ENCODE measurements around the gene TTC1. TPM values are rescaled to one million over a fixed set of nuclear protein-coding genes. Genes with fewer than 3 reads are reported as not detected.

TTC1 gene
- total and polyA plus RNA-seq, 9 of the 15 experiments (the other 6 are each of a cell fraction or from before 2014, with no cell fraction given): 51.9 to 173 (median 87.7) TPM

GRCh38 chr5:160047423-160047822 is 38.5 kb downstream of the TTC1 start:
- WGBS (ENCODE audit: insufficient coverage, low coverage, missing lambda C conversion rate): 100% methylated on average over 3 of the region's 3 CpGs
- H3K9ac ChIP-seq (ENCODE audit: insufficient read depth in 1 of 2, low read depth in 2 of 2, low read length in 2 of 2): no peak overlapping the region
- H3K9me3 ChIP-seq (replicated peaks; ENCODE audit: control insufficient read depth, insufficient read depth, low read depth, low read length): no peaks in the 10 kb centered on the region
- FAIRE-seq (no peak), DNase-seq (ENCODE audit: extremely low read depth in 1 of 4, low spot score in 3 of 4) (no peak), ATAC-seq (no peak)
- H3K4me2 ChIP-seq (ENCODE audit: insufficient read depth, low read length): no peak overlapping the region
- no peaks in the 10 kb centered on the region for H3K9me1 ChIP-seq (ENCODE audit: control insufficient read depth, insufficient read depth, low read length)
- no peaks in the 10 kb centered on the region for H4K20me1 ChIP-seq (replicated peaks; ENCODE audit: control insufficient read depth, insufficient read depth, low read length)
- no peak overlapping the region for H3K27ac ChIP-seq (ENCODE audit: extremely low read depth, low read depth, low read length)
- no peaks in the 10 kb centered on the region for H3K4me1 ChIP-seq (replicated peaks in 1 of 2; ENCODE audit: control insufficient read depth in 2 of 2, insufficient read depth in 2 of 2, low read length in 2 of 2)
- no peak overlapping the region for H2AFZ ChIP-seq (ENCODE audit: low read depth, low read length)
- TF ChIP-seq SMAD4 (CRISPR knock-in tag; conservative IDR thresholded peaks at IDR 0.05): peak; percentile 35
- TF ChIP-seq CAMTA2 (CRISPR knock-in tag; conservative IDR thresholded peaks at IDR 0.05): no peak
- no peaks in the 10 kb centered on the region for H3K79me2 ChIP-seq (ENCODE audit: control insufficient read depth, insufficient read depth, low read length)
- BruUV-seq (replicated peaks): no TSS peak
- H3K36me3 ChIP-seq (ENCODE audit: control insufficient read depth, insufficient read depth, low read length): peaks cover 50% of the 10 kb centered on the region; the same call in 2 of the 3 replicates
- in situ Hi-C loops (cut with MboI): no loop called here
- POLR2A ChIA-PET: no interaction called here
- intact Hi-C loops (cut with micrococcal nuclease): no loop called here
- H3K4me3 ChIP-seq: no peak overlapping the region
- CTCF ChIA-PET (ENCODE audit: low intra/inter-chr PET ratio): no interaction called here
- H3K27me3 ChIP-seq (ENCODE audit: control insufficient read depth in 2 of 2, insufficient read depth in 2 of 2, low read length in 2 of 2): no peaks in the 10 kb centered on the region

DNA sequence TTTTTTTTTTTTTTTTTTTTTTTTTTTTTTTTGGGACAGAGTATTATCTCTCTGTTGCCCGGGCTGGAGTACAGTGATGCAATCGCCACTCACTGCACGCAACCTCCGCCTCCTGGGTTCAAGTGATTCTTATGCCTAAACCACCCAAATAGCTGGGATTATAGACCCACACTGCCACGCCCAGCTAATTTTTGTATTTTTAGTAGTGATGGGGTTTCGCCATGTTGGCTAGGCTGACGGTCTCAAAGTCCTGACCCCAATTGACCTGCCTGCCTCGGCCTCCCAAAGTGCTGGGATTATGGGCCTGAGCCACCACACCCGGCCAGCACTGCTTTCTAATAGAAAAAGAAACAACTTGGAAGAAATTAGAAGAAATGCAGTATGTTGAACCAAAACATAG is 39.2 kb downstream of the TTC1 start:
- Histone ChIP-seq H3K4me2 (ENCODE audit: insufficient read depth, low read length) (no peak overlapping the region), H3K27ac (ENCODE audit: extremely low read depth, low read depth, low read length) (no peak overlapping the region), H3K36me3 (ENCODE audit: control insufficient read depth, insufficient read depth, low read length) (peaks cover 53% of the 10 kb centered on the region; the same call in 2 of the 3 replicates), H3K79me2 (ENCODE audit: control insufficient read depth, insufficient read depth, low read length) (no peaks in the 10 kb centered on the region), H3K4me3 (no peak overlapping the region), H2AFZ (ENCODE audit: low read depth, low read length) (no peak overlapping the region), H4K20me1 (replicated peaks; ENCODE audit: control insufficient read depth, insufficient read depth, low read length) (no peaks in the 10 kb centered on the region), H3K27me3 (ENCODE audit: control insufficient read depth in 2 of 2, insufficient read depth in 2 of 2, low read length in 2 of 2) (no peaks in the 10 kb centered on the region), H3K9me3 (replicated peaks; ENCODE audit: control insufficient read depth, insufficient read depth, low read depth, low read length) (no peaks in the 10 kb centered on the region), H3K4me1 (replicated peaks in 1 of 2; ENCODE audit: control insufficient read depth in 2 of 2, insufficient read depth in 2 of 2, low read length in 2 of 2) (no peaks in the 10 kb centered on the region), H3K9ac (ENCODE audit: insufficient read depth in 1 of 2, low read depth in 2 of 2, low read length in 2 of 2) (no peak overlapping the region; a peak in 1 of 4 replicates), H3K9me1 (ENCODE audit: control insufficient read depth, insufficient read depth, low read length) (no peaks in the 10 kb centered on the region)
- ChIA-PET CTCF (ENCODE audit: low intra/inter-chr PET ratio) (no interaction called here), POLR2A (interaction anchor here (1.1 kb wide), 1 partner anchor 9 kb away, joined by 4 read pairs; no protein-coding TSS in a partner anchor)
- peak; percentile 84 for ATAC-seq
- BruUV-seq (replicated peaks): no TSS peak
- intact Hi-C loops (cut with micrococcal nuclease) (no loop called here), in situ Hi-C loops (cut with MboI) (no loop called here)
- WGBS (ENCODE audit: insufficient coverage, low coverage, missing lambda C conversion rate): 76% methylated on average over 8 of the region's 9 CpGs
- FAIRE-seq: no peak
- DNase-seq (ENCODE audit: extremely low read depth in 1 of 4, low spot score in 3 of 4): no peak
- TF ChIP-seq MEF2D (tag; conservative IDR thresholded peaks at IDR 0.05; ENCODE audit: low read depth): no peak
- TF ChIP-seq ZNF444 (CRISPR knock-in tag; IDR thresholded peaks at IDR 0.05): no peak
- no peak for TF ChIP-seq ZC3H11A (IDR thresholded peaks at IDR 0.05; ENCODE audit: low read depth, low read length)
- no peak for TF ChIP-seq GABPA (tag; conservative IDR thresholded peaks at IDR 0.05; ENCODE audit: low read depth)
- TF ChIP-seq PML (IDR thresholded peaks at IDR 0.05; ENCODE audit: low read length): no peak
- TF ChIP-seq SMAD4 (CRISPR knock-in tag; conservative IDR thresholded peaks at IDR 0.05): peak; percentile 42
- TF ChIP-seq ZNF175 (CRISPR knock-in tag; IDR thresholded peaks at IDR 0.05; ENCODE audit: low read depth): peak; percentile 81
- TF ChIP-seq, protein P1, sequence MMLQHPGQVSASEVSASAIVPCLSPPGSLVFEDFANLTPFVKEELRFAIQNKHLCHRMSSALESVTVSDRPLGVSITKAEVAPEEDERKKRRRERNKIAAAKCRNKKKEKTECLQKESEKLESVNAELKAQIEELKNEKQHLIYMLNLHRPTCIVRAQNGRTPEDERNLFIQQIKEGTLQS (IDR thresholded peaks at IDR 0.05): peak; percentile 76
- TF ChIP-seq, protein P1 (CRISPR knock-in tag; conservative IDR thresholded peaks at IDR 0.05): no peak
- no peak for TF ChIP-seq ZNF354B (CRISPR knock-in tag; IDR thresholded peaks at IDR 0.05)
- peak; percentile 40; the same call in 1 of the 2 replicates for TF ChIP-seq DMBX1 (CRISPR knock-in tag; IDR thresholded peaks at IDR 0.05; ENCODE audit: borderline replicate concordance)
- TF ChIP-seq ZNF584 (CRISPR knock-in tag; IDR thresholded peaks at IDR 0.05; ENCODE audit: low read depth): peak; percentile 54; the same call in 1 of the 2 replicates
- no peak for TF ChIP-seq NCOA4 (IDR thresholded peaks at IDR 0.05; ENCODE audit: partially characterized antibody)
- no peak for TF ChIP-seq ZNF197 (CRISPR knock-in tag; IDR thresholded peaks at IDR 0.05; ENCODE audit: low read depth)
- peak; percentile 43; the same call in 1 of the 2 replicates for TF ChIP-seq JUND (IDR thresholded peaks at IDR 0.05; ENCODE audit: borderline replicate concordance, low read depth, low read length)
- TF ChIP-seq JUND (tag; IDR thresholded peaks at IDR 0.05; ENCODE audit: borderline replicate concordance, low read depth, low read length): no peak
- no peak for TF ChIP-seq ZNF124 (CRISPR knock-in tag; IDR thresholded peaks at IDR 0.05)

Measured in K562 (cell line).